ENCODE measurements around the gene BNIP5. TPM values are rescaled to one million over a fixed set of nuclear protein-coding genes. Genes with fewer than 3 reads are reported as not detected.

Gene BNIP5
- total RNA-seq, result not detected
- long read RNA-seq, partial matches to known transcripts, result 1 of 1 reads
- long read RNA-seq, other reads (novel, unspliced or antisense), result 0 of 1 reads

GRCh38 chr6:36336779-36337241 is at the start of gene BNIP5:
BNIP5 (minus strand) TSS chr6:36336888; CDS start chr6:36330690, 6,198 bp downstream.
- peak; percentile 71 for DNase-seq (ENCODE audit: low spot score)

GRCh38 chr6:36384095-36384494 is 47.4 kb upstream of the BNIP5 start:
- DNase-seq (ENCODE audit: low spot score), result no peak

- DNase-seq (ENCODE audit: low spot score), result no peak
Observed at GRCh38 chr6:36383606-36384005, 46.9 kb upstream of the BNIP5 start.

GRCh38 chr6:36382976-36383375 is 46.3 kb upstream of the BNIP5 start:
- peak; percentile 59 for DNase-seq (ENCODE audit: low spot score)

GRCh38 chr6:36381502-36382389 is 45.1 kb upstream of the BNIP5 start:
- DNase-seq (ENCODE audit: low spot score), result no peak

GRCh38 chr6:36380166-36380565 is 43.5 kb upstream of the BNIP5 start:
- no peak for DNase-seq (ENCODE audit: low spot score)

- DNase-seq (ENCODE audit: low spot score), result peak; percentile 47
Observed at GRCh38 chr6:36378936-36379335, 42.2 kb upstream of the BNIP5 start.

- peak; percentile 22 for DNase-seq (ENCODE audit: low spot score)
Observed at GRCh38 chr6:36378243-36378920, 41.7 kb upstream of the BNIP5 start.

GRCh38 chr6:36377594-36377993 is 40.9 kb upstream of the BNIP5 start:
- DNase-seq (ENCODE audit: low spot score), result peak; percentile 5

GRCh38 chr6:36376742-36377141 is 40.1 kb upstream of the BNIP5 start:
- peak; percentile 49 for DNase-seq (ENCODE audit: low spot score)

GRCh38 chr6:36376183-36376582 is 39.5 kb upstream of the BNIP5 start:
- no peak for DNase-seq (ENCODE audit: low spot score)

- DNase-seq (ENCODE audit: low spot score), result peak; percentile 86
Observed at GRCh38 chr6:36375644-36376155, 39.0 kb upstream of the BNIP5 start.

- DNase-seq (ENCODE audit: low spot score), result no peak
Observed at GRCh38 chr6:36374972-36375371, 38.3 kb upstream of the BNIP5 start.

GRCh38 chr6:36374194-36374593 is 37.5 kb upstream of the BNIP5 start:
- peak; percentile 9 for DNase-seq (ENCODE audit: low spot score)

- peak; percentile 65 for DNase-seq (ENCODE audit: low spot score)
Observed at GRCh38 chr6:36373368-36374019, 36.8 kb upstream of the BNIP5 start.

GRCh38 chr6:36372088-36372487 is 35.4 kb upstream of the BNIP5 start:
- DNase-seq (ENCODE audit: low spot score), result no peak

GRCh38 chr6:36371211-36371610 is 34.5 kb upstream of the BNIP5 start:
- no peak for DNase-seq (ENCODE audit: low spot score)

GRCh38 chr6:36370638-36371037 is 34.0 kb upstream of the BNIP5 start:
- DNase-seq (ENCODE audit: low spot score), result no peak

GRCh38 chr6:36368921-36369865 is 32.5 kb upstream of the BNIP5 start:
- DNase-seq (ENCODE audit: low spot score), result no peak

GRCh38 chr6:36368421-36368820 is 31.7 kb upstream of the BNIP5 start:
- no peak for DNase-seq (ENCODE audit: low spot score)
